ENCODE data around the gene ODC1.

DNA sequence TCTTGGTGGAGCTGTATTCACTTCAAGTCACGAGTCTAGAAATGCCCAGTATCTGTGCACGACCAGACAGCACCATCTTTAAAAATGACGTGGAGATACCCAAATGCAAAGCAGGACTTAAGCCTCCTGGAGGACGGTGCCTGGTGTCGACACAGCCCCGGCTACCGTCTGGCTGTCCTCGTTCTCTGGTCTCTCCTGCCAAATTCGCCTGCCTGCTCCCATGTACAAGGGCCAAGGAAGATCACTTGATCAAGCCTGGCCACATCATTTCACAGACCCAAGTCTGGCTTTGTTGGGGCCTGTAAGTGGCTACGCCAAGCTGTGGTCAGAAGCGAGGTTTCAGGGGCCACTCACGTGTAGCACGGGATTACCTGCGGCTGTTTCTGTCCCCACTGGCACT is 9.4 kb downstream of the ODC1 start:
- TF ChIP-seq, protein P1, sequence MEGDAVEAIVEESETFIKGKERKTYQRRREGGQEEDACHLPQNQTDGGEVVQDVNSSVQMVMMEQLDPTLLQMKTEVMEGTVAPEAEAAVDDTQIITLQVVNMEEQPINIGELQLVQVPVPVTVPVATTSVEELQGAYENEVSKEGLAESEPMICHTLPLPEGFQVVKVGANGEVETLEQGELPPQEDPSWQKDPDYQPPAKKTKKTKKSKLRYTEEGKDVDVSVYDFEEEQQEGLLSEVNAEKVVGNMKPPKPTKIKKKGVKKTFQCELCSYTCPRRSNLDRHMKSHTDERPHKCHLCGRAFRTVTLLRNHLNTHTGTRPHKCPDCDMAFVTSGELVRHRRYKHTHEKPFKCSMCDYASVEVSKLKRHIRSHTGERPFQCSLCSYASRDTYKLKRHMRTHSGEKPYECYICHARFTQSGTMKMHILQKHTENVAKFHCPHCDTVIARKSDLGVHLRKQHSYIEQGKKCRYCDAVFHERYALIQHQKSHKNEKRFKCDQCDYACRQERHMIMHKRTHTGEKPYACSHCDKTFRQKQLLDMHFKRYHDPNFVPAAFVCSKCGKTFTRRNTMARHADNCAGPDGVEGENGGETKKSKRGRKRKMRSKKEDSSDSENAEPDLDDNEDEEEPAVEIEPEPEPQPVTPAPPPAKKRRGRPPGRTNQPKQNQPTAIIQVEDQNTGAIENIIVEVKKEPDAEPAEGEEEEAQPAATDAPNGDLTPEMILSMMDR (IDR thresholded peaks at IDR 0.05; ENCODE audit: insufficient read depth, low read length, poor library complexity, severe bottlenecking): no peak
- TF ChIP-seq EZH2phosphoT487 (conservative IDR thresholded peaks at IDR 0.05; ENCODE audit: low read length): no peak

Data from SU-DHL-6 (cell line).